Measurements from ENCODE around the gene ATP6V1B1.

Gene ATP6V1B1

DNA sequence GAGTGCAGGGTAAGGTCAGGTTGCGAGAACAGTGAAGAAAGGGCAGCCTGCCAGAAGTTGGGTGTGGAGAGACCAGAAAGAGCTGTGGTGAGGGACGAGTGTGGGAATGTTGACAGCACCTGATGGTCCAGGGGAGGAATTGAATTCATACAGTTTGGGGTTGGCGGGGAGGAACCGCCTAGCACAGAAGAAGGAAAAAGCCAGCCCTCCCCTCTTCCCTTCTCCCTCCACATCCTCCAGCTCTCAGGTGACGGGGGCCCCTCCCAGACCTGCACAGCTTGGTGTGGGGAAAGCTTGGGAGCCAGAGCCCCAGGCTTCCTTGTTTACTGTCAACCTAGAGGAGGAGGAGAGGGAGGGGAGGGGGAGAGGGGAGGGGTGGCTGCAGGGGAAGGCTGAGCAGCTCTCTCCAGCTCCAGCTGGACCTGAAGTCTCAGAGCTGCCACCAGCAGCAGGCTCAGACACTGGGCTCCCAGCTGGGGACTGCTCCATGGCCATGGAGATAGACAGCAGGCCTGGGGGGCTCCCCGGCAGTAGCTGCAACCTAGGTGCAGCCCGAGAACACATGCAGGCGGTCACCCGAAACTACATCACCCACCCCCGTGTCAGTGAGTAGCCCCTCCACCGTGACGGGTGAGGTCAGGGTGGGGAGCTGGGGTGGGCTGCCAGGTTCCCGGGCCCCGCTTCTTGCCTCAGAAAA is at the start of gene ATP6V1B1:
ATP6V1B1 (plus strand) TSS at position 433 of the 697 bp plus-strand sequence; CDS start at position 488, 55 bp downstream.
- TF ChIP-seq ZNF8 (CRISPR knock-in tag; IDR thresholded peaks at IDR 0.05) (no peak), CSDC2 (CRISPR knock-in tag; IDR thresholded peaks at IDR 0.05) (no peak), BACH2 (CRISPR knock-in tag; IDR thresholded peaks at IDR 0.05; ENCODE audit: borderline replicate concordance) (no peak), OSR1 (CRISPR knock-in tag; IDR thresholded peaks at IDR 0.05) (no peak), ESRRG (CRISPR knock-in tag; IDR thresholded peaks at IDR 0.05) (no peak), SNAI2 (CRISPR knock-in tag; IDR thresholded peaks at IDR 0.05) (no peak), PATZ1 (CRISPR knock-in tag; IDR thresholded peaks at IDR 0.05; ENCODE audit: borderline replicate concordance) (no peak), TOX (CRISPR knock-in tag; IDR thresholded peaks at IDR 0.05; ENCODE audit: borderline replicate concordance) (no peak), ZC3H10 (CRISPR knock-in tag; IDR thresholded peaks at IDR 0.05) (no peak)
- TF ChIP-seq, protein P1, sequence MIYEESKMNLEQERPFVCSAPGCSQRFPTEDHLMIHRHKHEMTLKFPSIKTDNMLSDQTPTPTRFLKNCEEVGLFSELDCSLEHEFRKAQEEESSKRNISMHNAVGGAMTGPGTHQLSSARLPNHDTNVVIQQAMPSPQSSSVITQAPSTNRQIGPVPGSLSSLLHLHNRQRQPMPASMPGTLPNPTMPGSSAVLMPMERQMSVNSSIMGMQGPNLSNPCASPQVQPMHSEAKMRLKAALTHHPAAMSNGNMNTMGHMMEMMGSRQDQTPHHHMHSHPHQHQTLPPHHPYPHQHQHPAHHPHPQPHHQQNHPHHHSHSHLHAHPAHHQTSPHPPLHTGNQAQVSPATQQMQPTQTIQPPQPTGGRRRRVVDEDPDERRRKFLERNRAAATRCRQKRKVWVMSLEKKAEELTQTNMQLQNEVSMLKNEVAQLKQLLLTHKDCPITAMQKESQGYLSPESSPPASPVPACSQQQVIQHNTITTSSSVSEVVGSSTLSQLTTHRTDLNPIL (CRISPR knock-in tag; IDR thresholded peaks at IDR 0.05; ENCODE audit: low read depth): no peak
- ATAC-seq: no peak

DNA sequence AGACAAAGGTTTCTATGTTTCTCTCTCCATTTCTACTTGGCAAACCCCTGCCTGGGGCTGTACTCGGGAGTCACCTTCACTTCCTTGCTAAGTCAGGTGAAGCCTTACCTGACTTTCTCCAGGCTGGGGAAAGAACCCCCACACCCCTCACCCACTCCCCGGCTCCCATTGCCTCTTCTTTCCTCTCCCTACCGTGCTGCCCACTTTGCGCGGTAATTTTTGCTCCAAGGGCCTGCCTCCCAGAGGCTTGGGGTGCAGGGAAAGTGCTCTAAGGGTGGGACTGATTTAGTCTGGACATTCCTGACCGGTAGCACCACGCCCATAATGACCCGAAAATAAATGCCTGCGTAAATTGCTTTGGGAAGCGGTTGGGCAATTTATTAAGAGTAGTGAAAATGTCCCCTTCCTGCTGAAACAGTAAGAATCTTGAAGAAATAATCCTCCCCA is 49.1 kb upstream of the ATP6V1B1 start:
- TF ChIP-seq POU6F1 (CRISPR knock-in tag; IDR thresholded peaks at IDR 0.05; ENCODE audit: borderline replicate concordance, low read depth): no peak
- TF ChIP-seq CSRNP3 (CRISPR knock-in tag; IDR thresholded peaks at IDR 0.05): no peak
- TF ChIP-seq ZC3H10 (CRISPR knock-in tag; IDR thresholded peaks at IDR 0.05): no peak
- ATAC-seq: no peak

DNA sequence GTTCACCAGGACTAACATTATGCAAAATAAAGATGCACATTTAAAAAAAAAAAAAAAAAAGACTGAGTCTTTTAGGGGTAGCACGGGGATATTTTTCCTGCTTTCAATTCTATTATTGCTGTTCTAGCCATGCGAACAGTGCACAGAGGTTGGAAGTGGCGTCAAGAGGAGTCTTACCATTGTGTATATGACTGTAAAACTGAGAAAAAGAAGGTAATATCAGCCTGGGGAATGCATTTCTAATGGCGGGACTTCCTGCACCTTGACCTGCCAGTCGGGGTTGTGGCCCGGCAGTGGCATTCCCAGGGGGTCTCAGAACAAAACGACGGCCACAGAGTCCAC is 48.5 kb upstream of the ATP6V1B1 start:
- TF ChIP-seq BACH2 (CRISPR knock-in tag; IDR thresholded peaks at IDR 0.05; ENCODE audit: borderline replicate concordance) (no peak), GLIS3 (CRISPR knock-in tag; IDR thresholded peaks at IDR 0.05) (no peak), ZFP3 (CRISPR knock-in tag; IDR thresholded peaks at IDR 0.05) (no peak), POU6F1 (CRISPR knock-in tag; IDR thresholded peaks at IDR 0.05; ENCODE audit: borderline replicate concordance, low read depth) (no peak), ZFP30 (CRISPR knock-in tag; IDR thresholded peaks at IDR 0.05) (no peak), CSDC2 (CRISPR knock-in tag; IDR thresholded peaks at IDR 0.05) (no peak), ARNTL (CRISPR knock-in tag; IDR thresholded peaks at IDR 0.05; ENCODE audit: borderline replicate concordance, low read depth) (no peak), ZNF70 (CRISPR knock-in tag; IDR thresholded peaks at IDR 0.05) (no peak), ZNF8 (CRISPR knock-in tag; IDR thresholded peaks at IDR 0.05) (no peak), RARB (CRISPR knock-in tag; IDR thresholded peaks at IDR 0.05) (no peak), TOX (CRISPR knock-in tag; IDR thresholded peaks at IDR 0.05; ENCODE audit: borderline replicate concordance) (no peak), SNAI2 (CRISPR knock-in tag; IDR thresholded peaks at IDR 0.05) (no peak), PPARA (CRISPR knock-in tag; IDR thresholded peaks at IDR 0.05; ENCODE audit: borderline replicate concordance) (no peak)
- TF ChIP-seq, protein P1 (CRISPR knock-in tag; IDR thresholded peaks at IDR 0.05; ENCODE audit: low read depth): no peak

More for the DNA sequence above, 48.5 kb upstream of the ATP6V1B1 start:
- ATAC-seq: no peak
